Activated CD4-positive, alpha-beta T cell treated with anti-CD3 and anti-CD28 coated beads, Interleukin-2, amount 50 U/mL, for 24 hours (primary cell): Measurements from ENCODE around the gene HCN4.
"Not testable (repeated sequence)": the region's sequence is repeated elsewhere in the genome, so short reads cannot be mapped to it uniquely, and the experiment has no call there.

Source experiments
- DNase-seq, 2 donors: peaks; one replicate each; pipeline ENCODE4 v3.0.0-alpha.2; 2020; ENCODE audit warnings: low read depth in 1 of 2, low spot score in 1 of 2

Gene HCN4

GRCh38 chr15:73326157-73326556 is 42.6 kb downstream of the HCN4 start:
- no peak for DNase-seq

GRCh38 chr15:73325191-73325861 is 43.4 kb downstream of the HCN4 start:
- DNase-seq: no peak

- no peak for DNase-seq
These were observed 44.1 kb downstream of the HCN4 start for GRCh38 chr15:73324496-73325170.

GRCh38 chr15:73323956-73324355 is 44.8 kb downstream of the HCN4 start:
- no peak for DNase-seq

GRCh38 chr15:73323374-73323955 is 45.3 kb downstream of the HCN4 start:
- no peak for DNase-seq

GRCh38 chr15:73322665-73323373 is 45.9 kb downstream of the HCN4 start:
- no peak for DNase-seq

- no peak for DNase-seq
These were observed 47.0 kb downstream of the HCN4 start for GRCh38 chr15:73321496-73322450.

- no peak for DNase-seq
These were observed 48.1 kb downstream of the HCN4 start for GRCh38 chr15:73320619-73321180.

GRCh38 chr15:73319460-73320245 is 49.1 kb downstream of the HCN4 start:
- no peak for DNase-seq

- DNase-seq: no peak
These were observed 50.1 kb downstream of the HCN4 start for GRCh38 chr15:73318463-73319351.

GRCh38 chr15:73317651-73318462 is 50.9 kb downstream of the HCN4 start:
- no peak for DNase-seq

- no peak for DNase-seq
These were observed 54.9 kb downstream of the HCN4 start for GRCh38 chr15:73313861-73314260.

GRCh38 chr15:73308305-73308704 is 60.5 kb downstream of the HCN4 start:
- no peak for DNase-seq

GRCh38 chr15:73305331-73306211 is 63.2 kb downstream of the HCN4 start:
- DNase-seq: no peak

- no peak for DNase-seq
These were observed 65.1 kb downstream of the HCN4 start for GRCh38 chr15:73303636-73304035.

- DNase-seq: not testable (repeated sequence)
These were observed 68.5 kb downstream of the HCN4 start for GRCh38 chr15:73300286-73300685.
